NCI-H1930 (cell line): ENCODE results near the gene PDCD10.

Experiments used
- DNase-seq, 2 experiments: peaks; one replicate each; lab custom pipeline; 2025; lab: John Stamatoyannopoulos, UW

Gene PDCD10

GRCh38 chr3:167735233-167736138, 794 bp upstream of the PDCD10 start, which contains the start of gene SERPINI1:
Gene SERPINI1, plus strand, starts transcription at chr3:167735721. Its CDS starts 53,408 bp downstream, at chr3:167789129.
- DNase-seq: peak; percentile 80 to 82

- DNase-seq: no peak
Measured at GRCh38 chr3:167733961-167734497, 663 bp downstream of the PDCD10 start.

- no peak for DNase-seq
Measured at GRCh38 chr3:167732313-167733065, 2.2 kb downstream of the PDCD10 start.

GRCh38 chr3:167731393-167731792, 3.3 kb downstream of the PDCD10 start:
- DNase-seq: no peak

- no peak for DNase-seq
Measured at GRCh38 chr3:167729591-167729990, 5.1 kb downstream of the PDCD10 start.

- no peak for DNase-seq
Measured at GRCh38 chr3:167728632-167729323, 5.9 kb downstream of the PDCD10 start.

- no peak for DNase-seq
Measured at GRCh38 chr3:167728176-167728575, 6.5 kb downstream of the PDCD10 start.

GRCh38 chr3:167723872-167724271, 10.8 kb downstream of the PDCD10 start:
- no peak for DNase-seq

GRCh38 chr3:167723025-167723512, 11.6 kb downstream of the PDCD10 start:
- no peak for DNase-seq

GRCh38 chr3:167718582-167718981, 16.1 kb downstream of the PDCD10 start:
- no peak for DNase-seq

GRCh38 chr3:167716920-167717319, 17.8 kb downstream of the PDCD10 start:
- no peak for DNase-seq

- DNase-seq: no peak
Measured at GRCh38 chr3:167714871-167715270, 19.8 kb downstream of the PDCD10 start.

- no peak for DNase-seq
Measured at GRCh38 chr3:167712445-167712844, 22.2 kb downstream of the PDCD10 start.

GRCh38 chr3:167711439-167711838, 23.3 kb downstream of the PDCD10 start:
- no peak for DNase-seq

- DNase-seq: no peak
Measured at GRCh38 chr3:167710552-167710951, 24.1 kb downstream of the PDCD10 start.

- DNase-seq: no peak
Measured at GRCh38 chr3:167709690-167710089, 25.0 kb downstream of the PDCD10 start.

- DNase-seq: no peak
Measured at GRCh38 chr3:167705840-167706239, 28.9 kb downstream of the PDCD10 start.

GRCh38 chr3:167700926-167701325, 33.8 kb downstream of the PDCD10 start:
- DNase-seq: no peak

GRCh38 chr3:167700046-167700445, 34.6 kb downstream of the PDCD10 start:
- no peak for DNase-seq

- DNase-seq: no peak
Measured at GRCh38 chr3:167694121-167694520, 40.6 kb downstream of the PDCD10 start.

- DNase-seq: no peak
Measured at GRCh38 chr3:167691366-167691765, 43.3 kb downstream of the PDCD10 start.
